GM19239 (cell line): Measurements from ENCODE around the gene LSM6.

ENCODE experiments used
- DNase-seq: peaks from one replicate; pipeline ENCODE4 v3.0.0; 2011; ENCODE audit warnings: low spot score; ENCODE audit not compliant: insufficient read length
- FAIRE-seq: peaks from 2 replicates; lab custom pipeline; 2011; peaks lifted over from hg19 to GRCh38; lab: Jason Lieb, UNC

Gene LSM6

DNA sequence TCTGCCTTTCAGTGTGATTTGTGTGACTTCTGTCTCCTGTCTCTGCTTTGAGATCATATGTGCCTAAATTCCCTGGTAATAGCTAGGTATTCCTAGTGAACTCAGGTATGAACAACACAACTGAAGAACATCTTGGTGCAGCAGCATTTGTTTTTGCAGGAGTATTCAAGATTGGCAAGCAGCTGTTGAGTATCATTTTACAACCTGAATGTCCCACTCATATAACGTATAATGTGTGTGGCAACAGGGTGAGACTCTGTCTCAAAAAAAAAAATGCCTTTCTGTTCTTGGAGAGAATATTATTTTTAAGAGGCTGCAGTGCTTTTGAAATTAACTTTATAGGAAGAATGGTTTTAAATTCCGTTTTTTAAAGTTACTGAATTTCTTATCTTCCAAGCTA, 7.7 kb downstream of the LSM6 start:
- DNase-seq = no peak
- FAIRE-seq = peak; percentile 11

DNA sequence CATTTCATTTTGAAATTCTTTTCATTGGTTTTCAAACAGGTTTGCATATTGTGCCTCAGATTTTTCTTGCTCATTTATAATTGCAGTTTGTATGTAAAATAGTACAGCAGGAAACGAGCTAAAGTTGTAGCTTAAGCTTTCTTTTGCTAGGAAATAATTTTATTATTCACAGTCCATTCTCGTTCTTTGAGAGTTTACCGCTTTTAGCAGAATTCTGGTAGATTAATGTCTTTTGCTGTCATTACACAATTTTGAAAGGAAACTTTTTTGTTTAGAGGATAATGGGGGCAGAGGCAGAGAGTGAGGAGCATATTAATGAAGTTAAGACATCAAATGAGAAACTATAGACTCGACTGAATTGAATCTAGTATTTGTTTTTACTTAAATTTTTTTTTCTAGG, 10.5 kb downstream of the LSM6 start:
- FAIRE-seq (no peak), DNase-seq (no peak)

- FAIRE-seq (no peak), DNase-seq (no peak)
Observed at GRCh38 chr4:146186596-146186995, 11.1 kb downstream of the LSM6 start.

DNA sequence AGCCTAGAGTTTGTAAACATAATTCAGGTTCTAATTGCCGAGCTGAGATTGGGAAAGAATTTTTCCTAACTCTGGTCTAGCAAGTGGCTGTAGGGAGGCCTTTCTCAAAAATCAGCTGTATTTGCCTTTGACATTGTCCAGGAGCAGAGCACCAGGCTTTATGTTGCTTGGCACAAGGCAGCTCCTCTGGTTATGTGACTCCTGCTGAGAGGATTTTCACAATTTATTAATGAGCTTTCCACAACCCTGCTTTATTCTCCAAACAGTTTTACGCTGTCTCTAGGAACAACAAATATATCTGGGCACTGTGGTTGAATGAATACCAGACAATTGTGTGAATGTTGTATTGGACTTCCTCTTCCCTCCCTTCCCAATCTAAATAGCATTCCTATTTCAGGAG, 14.9 kb downstream of the LSM6 start:
- no peak for FAIRE-seq
- no peak for DNase-seq

- no peak for DNase-seq
- FAIRE-seq = no peak
Observed at GRCh38 chr4:146191766-146192458, 16.4 kb downstream of the LSM6 start.

GRCh38 chr4:146193628-146194027, 18.1 kb downstream of the LSM6 start:
- no peak for DNase-seq
- FAIRE-seq = no peak

DNA sequence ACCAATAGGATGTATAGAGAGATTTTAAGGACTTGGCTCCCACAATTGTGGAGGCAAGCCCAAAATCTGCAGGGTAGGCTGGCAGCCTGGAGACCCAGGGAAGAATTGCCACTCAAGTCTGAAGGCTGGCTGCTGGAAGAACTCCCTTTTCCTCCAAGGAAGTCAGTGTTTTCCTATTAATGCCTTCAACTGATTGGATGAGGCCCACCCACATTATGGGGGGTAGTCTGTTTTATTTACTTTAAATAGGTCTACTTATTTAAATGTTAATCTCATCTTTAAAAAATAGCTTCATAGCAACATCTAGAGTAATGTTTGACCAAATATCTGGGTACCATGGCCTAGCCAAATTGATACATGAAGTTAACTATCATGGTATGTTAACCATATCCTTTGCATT, 18.7 kb downstream of the LSM6 start:
- no peak for FAIRE-seq
- DNase-seq = no peak

DNA sequence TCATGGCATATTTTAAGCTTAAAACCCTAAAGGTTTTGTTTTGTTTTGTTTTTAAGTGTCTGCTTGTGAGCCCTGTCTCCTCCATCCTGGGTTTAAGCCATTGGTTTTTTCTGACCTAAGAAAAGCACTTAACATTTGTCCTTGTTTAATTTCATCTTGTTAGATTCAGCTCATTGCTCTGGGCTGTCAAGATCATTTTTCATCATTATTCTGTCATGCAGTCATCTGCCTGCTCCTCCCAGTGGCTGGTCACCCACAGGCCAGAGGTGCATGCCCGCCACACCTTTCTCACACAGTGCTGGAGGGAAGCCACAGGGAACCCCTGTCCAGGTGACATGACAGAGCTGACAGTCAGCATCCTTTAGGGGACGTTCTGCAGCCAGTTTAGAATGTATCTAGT, 27.1 kb downstream of the LSM6 start:
- no peak for FAIRE-seq
- DNase-seq = no peak

DNA sequence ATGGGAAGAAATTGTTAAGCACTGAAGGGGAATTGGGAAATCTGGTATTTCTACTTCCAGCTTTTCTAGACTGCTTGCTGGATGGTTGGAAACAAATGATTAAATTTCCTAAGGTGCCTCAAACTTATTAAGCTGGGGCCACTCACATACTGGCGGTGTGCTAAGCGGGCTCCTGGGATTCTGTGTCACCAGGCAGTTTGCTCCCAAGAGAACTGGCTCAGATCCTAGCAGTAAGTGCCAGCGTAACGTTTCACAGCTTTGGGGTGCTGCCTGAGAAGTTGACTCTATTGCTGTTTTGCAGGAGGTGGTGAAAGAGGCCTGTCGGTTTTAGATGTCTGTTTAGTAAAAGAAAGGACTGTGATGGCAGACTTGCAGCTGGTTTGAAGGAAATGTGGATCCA, 31.9 kb downstream of the LSM6 start:
- DNase-seq = no peak
- FAIRE-seq = no peak

- FAIRE-seq (no peak), DNase-seq (no peak)
Observed at GRCh38 chr4:146210890-146211289, 35.4 kb downstream of the LSM6 start.

DNA sequence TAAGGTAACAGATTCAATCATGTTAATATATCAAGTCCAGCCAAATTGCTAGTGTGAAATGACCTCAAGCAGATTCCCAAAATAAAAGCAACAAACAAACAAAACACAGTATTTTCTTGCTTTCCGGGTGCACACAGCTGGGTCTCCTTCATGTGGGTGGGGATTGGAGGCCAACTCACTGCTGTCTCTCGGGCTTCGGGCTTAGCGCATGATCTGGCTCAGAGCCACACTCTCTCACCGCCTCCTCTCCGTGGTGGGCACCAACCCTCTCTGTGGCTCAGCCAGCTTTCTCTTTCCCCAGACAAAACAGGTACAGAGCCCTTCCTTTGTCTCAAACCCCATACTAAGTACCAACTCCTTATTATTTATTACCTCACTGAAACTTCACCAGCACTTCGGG, 35.9 kb downstream of the LSM6 start:
- FAIRE-seq (no peak), DNase-seq (no peak)

GRCh38 chr4:146212781-146213180, 37.3 kb downstream of the LSM6 start:
- FAIRE-seq (no peak), DNase-seq (no peak)

- no peak for DNase-seq
- FAIRE-seq = no peak
Observed at GRCh38 chr4:146214238-146214637, 38.7 kb downstream of the LSM6 start, which contains the start of gene REELD1. Gene REELD1, plus strand, starts transcription at chr4:146214538. Its CDS starts 2,415 bp downstream, at chr4:146216953.

DNA sequence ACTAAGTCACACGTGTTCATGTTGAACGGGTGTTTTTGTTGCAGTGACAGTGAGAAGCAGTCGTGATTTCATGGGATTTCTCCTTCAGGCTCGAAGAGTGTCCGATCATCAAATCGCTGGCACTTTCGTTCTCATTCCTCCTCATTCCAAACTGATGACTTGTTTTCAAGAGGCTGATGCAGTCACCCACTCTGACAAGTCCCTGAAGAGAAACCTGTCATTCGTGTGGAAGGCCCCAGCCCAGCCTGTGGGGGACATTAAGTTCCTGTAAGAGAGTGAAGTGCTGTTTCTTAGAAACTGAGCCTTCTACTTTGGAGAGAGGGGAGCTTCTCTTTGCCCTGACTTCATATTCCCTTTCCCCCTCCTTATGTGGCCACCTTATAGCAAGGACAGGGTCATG, 46.8 kb downstream of the LSM6 start:
- FAIRE-seq (no peak), DNase-seq (no peak)

GRCh38 chr4:146224326-146224966, 48.9 kb downstream of the LSM6 start:
- DNase-seq = no peak

DNA sequence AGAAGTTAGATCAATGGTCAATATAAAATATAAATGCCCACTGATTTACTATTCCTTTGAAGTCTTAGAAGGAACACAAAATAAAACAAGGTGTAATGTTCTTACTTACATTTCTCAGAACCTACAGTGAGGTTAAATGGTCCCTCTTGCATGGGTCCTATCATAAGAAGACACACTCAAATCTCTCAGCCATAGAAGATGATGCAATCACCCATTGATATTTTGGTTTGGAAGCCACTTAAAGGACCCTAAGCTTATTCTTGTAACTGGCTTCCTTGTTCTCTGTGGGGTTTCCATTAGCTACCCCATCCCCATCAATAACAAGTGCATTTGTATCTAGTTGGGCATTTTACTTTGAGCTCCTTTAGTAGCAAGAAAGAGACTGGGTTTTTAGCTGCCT, 53.9 kb downstream of the LSM6 start:
- DNase-seq (no peak), FAIRE-seq (peak; percentile 45)

More at GRCh38 chr4:146224326-146224966, 48.9 kb downstream of the LSM6 start:
- FAIRE-seq = no peak

DNA sequence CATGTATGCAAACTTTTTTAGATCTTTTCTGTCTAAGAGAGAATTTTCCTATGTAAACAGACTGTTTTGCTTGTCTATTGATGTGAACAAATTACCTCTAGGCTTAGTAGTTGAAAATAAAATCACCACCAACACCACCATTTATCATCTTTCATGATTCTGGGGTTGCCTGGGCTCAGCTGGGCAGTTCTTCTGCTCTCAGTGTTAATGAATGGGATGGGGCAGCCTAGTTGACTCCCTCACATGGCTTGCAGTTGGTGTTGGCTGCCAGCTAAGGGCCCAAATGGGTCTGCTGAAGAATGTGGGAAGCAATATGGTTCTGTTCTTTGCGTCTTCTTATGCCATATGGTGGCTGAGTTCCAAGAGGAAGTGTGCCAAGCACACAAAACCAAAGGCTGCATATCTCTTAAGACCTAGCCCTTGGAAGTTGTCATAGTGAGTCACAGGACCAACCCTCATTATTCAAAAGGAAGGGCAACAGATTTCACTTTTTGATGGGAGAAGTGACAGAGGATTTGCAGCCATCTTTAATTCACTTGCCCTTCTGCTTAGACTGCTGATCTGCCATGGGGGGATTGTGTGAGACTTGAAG, 56.7 kb downstream of the LSM6 start:
- FAIRE-seq (no peak), DNase-seq (no peak)

- FAIRE-seq = no peak
Observed at GRCh38 chr4:146235654-146236177, 60.2 kb downstream of the LSM6 start.

DNA sequence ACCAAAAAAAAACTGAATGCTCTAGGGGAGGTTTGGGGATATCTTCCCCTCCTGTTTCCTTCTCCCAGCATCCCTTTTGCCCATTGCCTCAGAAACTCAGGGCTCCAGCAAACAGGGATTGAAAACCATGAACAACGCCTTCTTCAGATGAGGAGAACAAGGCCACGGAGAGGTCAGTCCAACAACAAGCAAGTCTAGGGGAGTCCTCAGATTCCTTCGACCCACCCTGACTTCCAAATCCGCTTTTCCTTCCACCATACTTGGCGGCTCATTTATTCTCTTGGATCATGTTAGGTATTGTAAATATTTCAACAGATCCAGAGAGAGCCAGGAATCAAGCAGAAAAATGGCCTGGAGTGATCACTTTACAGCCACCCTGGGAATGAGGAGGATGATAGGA, 60.7 kb downstream of the LSM6 start:
- no peak for DNase-seq
- no peak for FAIRE-seq

More at GRCh38 chr4:146235654-146236177, 60.2 kb downstream of the LSM6 start:
- no peak for DNase-seq

DNA sequence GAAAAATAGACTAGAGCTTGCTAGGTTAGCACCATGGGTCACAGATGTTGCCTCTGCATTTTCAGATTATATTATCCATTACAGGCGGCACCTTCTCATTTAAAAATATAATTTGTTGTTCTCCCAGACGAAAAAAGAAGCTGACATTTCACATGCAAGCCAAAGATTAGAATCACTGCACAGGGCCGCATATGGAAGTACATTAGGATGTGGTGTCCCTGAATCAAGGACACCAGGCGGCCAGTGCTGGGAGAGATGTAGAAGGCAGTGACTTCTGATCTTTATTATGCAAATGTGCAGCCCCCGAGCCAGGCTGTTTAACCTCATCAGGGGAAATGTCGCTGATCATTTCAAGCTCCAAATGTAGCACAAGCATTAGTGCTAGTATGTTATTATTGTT, 61.6 kb downstream of the LSM6 start:
- FAIRE-seq = no peak
- no peak for DNase-seq

GRCh38 chr4:146238107-146238506, 62.6 kb downstream of the LSM6 start:
- FAIRE-seq (no peak), DNase-seq (no peak)
